HG03103 (cell line): ENCODE results near the gene QPCT.
"Not testable (repeated sequence)": the region's sequence is repeated elsewhere in the genome, so short reads cannot be mapped to it uniquely, and the experiment has no call there.

Experiments used
- ATAC-seq: cut with Tn5 transposase; IDR thresholded peaks from one replicate; pipeline ENCODE4 v1.9.1; 2021; ENCODE audit warnings: low read depth; ENCODE audit not compliant: unreplicated experiment

Gene QPCT

DNA sequence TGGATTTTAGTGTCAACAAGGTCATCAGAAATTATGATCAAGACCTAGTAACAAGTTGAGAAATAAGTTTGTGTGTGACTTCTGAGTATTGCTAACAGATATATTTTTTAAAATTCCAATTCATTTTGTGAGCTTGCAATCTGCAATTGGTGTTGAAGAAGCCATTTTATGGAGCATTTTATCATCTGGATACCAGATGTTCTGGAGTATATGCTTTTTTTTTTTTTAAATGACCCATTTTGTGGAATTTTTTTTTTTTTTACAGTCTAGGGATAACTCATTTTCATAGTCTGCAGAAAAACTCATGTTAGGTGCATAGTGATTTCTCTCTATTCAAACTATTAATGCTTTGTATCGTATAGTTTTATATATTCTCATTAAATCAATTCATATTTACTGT, 12.6 kb downstream of the QPCT start:
- no peak for ATAC-seq

DNA sequence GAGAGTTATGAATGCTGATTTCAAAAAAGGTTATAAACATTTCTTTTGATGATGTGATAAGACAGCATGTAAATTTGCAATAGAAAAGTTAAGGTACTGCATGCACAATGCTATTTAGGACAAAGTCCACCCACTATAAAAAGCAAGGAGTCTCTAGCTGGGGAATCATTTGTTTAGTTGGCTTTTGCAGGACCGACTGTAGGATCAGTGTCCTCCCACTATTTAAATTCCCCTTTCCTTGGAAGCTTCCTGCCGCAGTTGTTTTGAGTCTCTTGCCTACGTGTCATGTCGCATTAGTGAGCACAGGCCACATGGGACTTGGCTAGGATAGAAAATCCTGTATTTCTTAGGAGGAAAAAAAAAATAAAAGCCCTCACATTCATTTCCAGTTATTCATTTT, 13.1 kb downstream of the QPCT start:
- ATAC-seq, result no peak

GRCh38 chr2:37358466-37358865, 14.0 kb downstream of the QPCT start:
- no peak for ATAC-seq

DNA sequence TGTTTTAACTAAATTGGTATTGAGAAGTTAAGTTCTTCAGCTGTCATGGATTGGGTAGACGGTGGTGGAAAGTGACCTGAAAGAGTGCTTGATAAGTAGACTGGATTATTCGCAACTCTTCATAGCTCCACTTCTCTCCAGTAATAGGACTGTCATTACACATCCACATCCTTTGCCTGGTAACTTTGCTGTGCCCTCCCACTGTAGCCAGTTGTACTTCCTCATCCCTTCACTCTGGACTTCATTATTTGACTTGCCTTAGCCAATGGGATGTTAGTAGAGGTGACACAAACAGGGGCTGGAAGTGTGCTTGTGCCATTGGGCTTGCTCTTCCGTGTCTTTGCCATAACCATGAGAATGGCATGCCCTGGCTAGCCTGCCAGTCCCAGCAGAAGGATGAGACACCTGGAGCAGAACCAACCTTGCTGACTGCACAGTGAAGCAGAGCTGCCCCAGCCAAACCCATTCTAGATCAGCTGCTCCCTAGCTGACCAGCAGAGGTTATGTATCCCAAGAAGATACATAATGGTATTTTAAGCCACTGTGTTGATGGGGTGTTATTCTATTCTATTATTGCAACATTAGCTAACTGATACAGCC, 16.9 kb downstream of the QPCT start:
- no peak for ATAC-seq

GRCh38 chr2:37361994-37362698, 17.7 kb downstream of the QPCT start:
- ATAC-seq, result no peak

DNA sequence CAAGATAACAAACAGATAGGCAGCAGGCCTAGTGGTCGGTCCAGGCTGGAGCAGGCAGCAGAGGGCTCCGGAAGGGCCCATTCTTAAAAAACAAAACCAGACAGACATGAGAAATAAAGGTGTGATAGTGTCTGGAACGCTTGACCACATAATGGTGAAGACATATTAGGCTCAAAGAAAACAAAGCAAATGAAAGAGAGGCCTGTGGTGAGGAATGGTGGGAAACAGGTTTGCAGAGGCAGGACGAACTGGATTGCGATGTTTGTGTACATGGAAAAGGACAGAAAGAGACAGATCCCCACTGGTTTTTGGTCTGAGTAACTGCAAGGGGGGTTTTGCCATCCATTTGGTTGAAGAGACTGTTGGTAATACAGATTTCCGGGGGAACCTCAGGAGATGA, 19.9 kb downstream of the QPCT start:
- ATAC-seq, result no peak

DNA sequence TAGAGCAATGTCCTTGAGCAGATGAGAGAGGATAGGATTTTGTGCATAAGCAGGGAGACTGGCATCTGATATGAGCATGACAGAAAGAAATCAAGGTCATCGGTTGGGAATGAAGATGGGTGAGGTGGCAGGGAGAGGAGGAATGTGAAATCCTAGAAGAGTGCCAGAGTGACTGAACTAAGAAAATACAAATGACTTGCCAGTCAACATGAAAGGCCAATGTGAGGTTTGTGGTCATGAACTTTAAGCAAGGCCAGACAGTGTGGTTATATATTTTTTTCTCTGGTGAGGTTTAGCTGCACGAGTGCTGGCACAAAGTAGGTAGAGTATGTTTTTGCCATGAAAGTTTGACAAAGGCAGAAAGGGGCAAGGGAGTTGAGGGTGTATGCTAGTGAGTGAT, 21.2 kb downstream of the QPCT start:
- no peak for ATAC-seq

- ATAC-seq, result no peak
These were observed 22.3 kb downstream of the QPCT start for GRCh38 chr2:37366773-37367172.

- no peak for ATAC-seq
These were observed 22.9 kb downstream of the QPCT start for GRCh38 chr2:37367310-37367709.

- no peak for ATAC-seq
These were observed 23.6 kb downstream of the QPCT start for GRCh38 chr2:37367984-37368383.

DNA sequence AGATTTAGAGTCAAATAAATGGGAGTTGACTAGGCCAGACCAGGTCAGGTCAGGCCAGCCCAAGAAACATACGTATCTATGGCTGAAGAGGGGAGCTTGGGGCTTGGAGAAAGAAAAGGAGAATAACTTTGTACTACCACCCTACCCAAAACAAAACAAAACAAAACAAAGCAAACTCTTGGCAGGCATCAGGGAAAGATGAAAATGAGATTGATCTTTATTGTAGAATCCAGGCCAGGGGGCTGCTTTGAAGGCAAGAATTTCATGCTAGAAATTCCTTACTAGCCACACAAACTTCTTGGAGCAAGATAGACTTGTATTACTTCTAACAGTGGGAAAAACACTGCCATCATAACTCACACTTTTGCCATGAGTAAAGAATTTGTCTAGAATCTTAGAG, 26.2 kb downstream of the QPCT start:
- no peak for ATAC-seq

DNA sequence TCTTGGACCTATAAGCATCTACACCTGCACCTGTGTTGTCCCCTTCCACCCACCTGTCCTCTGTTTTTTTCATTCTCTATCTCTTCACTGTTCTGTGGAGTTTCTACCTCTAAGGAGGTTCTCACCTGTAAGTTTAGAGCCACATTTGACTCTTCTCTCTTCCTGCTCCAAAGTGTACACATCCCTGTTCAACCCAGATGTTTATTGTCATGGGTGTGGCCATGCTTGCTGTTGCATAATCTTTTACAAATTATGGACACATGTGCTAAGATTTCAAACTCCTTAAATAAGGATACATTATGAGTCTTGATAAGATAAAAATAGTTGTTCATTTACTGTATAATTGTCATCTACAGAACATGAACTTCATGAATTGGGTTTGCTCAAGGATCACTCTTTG, 27.6 kb downstream of the QPCT start:
- no peak for ATAC-seq

DNA sequence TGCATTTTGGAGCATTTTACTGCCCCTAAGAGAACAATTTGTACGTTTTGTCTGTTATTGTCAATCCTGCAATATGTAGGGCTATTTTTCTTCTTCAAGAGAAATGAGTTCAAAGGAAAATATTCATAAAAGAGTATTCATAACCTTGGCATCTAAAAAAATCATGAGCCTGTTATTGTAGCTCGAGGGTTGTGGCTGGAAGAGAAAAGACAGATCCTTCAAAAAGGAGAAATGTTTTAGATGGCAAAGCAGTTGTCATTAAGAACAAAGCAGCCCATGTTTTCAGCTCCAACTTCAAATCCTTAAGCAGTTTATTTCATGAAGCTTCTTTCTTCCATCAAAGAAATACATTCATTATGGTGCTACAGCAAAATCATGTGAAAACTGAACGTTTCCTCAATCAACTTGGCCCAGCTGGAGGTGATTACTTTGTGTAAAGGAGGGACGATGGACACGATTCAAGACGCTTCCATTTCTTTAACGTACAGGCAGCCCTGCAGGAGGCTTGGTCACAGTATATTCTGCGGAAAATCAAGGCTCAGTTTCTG, 31.4 kb downstream of the QPCT start:
- peak; percentile 22 for ATAC-seq

- peak; percentile 84 for ATAC-seq
These were observed 32.2 kb downstream of the QPCT start for GRCh38 chr2:37376421-37377186.

DNA sequence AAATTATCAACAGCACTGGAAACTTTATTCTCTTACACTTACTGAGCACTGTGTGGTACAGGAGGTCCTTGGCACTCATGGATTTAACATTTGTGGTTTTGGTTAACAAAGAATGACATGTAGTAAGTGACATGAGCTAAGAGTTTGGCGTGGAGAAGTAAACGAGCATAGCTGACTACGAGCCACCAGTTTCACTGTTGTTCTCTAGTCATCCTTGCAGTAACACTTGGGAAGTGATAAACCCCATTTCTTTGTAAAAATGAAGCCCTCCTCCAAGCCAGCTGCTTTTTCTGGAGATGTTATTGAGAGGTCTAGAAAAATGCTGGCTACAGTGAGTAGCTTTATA, 32.7 kb downstream of the QPCT start:
- no peak for ATAC-seq

DNA sequence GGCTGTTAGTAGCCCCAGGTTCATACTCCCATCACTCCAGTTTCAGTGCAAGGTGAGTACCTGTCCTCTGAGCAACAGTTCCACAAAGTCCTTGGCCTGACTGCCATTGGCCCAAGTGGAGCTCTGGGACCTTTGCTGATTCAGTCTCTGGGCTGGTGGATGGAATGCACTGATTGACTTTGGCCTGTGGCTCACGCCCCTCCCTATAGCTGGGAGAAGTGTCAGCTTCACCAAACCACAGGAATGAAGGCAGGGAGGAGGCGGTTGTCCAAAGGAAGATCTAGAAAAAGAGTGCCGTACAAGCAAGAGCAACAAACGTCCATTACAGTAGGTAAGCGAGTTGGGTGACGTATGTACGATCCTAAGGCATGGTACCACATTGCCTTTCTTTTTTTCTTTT, 34.0 kb downstream of the QPCT start:
- ATAC-seq, result no peak

- no peak for ATAC-seq
These were observed 35.5 kb downstream of the QPCT start for GRCh38 chr2:37379881-37380296.

DNA sequence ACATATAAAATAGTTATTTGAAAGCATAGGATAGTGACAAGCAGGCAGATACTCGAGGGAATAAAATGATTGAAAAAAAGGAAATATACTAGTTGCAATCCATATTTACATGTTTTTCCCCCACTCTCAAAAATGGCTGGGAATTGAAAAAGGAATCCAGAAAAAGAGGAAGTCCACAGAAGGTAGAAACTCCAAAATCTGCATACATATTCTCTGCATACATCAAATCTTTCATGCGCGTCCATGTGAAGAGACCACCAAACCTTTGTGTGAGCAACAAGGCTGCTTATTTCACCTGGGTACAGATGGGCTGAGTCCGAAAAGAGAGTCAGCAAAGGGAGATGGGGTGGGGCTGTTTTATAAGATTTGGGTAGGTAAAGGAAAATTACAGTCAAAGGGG, 36.4 kb downstream of the QPCT start:
- not testable (repeated sequence) for ATAC-seq

DNA sequence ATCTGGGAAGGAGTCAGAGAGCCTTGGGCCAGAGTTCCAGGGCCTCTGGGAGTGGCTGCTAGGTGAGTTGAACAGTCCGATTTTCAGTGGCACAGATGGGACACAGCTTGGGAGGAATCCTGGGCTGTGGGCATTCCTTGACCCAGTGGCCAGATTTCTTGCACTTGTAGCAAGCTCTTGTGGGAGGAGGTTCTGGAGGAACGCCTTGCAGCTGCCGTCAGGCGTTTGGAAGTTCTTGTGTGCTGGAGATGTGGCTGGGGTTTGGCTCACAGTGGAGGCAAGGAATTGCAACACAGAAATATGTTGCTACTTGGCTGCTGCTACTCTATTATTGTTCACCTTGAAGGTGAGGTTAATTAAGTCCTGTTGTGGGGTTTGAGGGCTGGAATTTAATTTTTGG, 39.8 kb downstream of the QPCT start:
- ATAC-seq, result not testable (repeated sequence)

- no peak for ATAC-seq
These were observed 42.9 kb downstream of the QPCT start for GRCh38 chr2:37387148-37387835.

GRCh38 chr2:37388074-37388473, 43.6 kb downstream of the QPCT start:
- no peak for ATAC-seq
